Heart left ventricle (tissue), 16 donors: ENCODE data around the gene MED25. TPM values are rescaled to one million over a fixed set of nuclear protein-coding genes. Genes with fewer than 3 reads are reported as not detected.

Experiments
- ATAC-seq, 4 donors: fragments of 200-7000 bp; cut with Tn5 transposase; one replicate each; pipeline ENCODE4 v1.9.1; 2020 to 2022; ENCODE audit warnings: moderate library complexity in 4 of 4, mild to moderate bottlenecking in 3 of 4, moderate number of reproducible peaks in 1 of 4
- DNase-seq, 5 donors: peaks; one replicate each; pipeline ENCODE4 v3.0.0-alpha.2; 2020
- H3K27ac ChIP-seq, 12 donors: fragments of 200-600 bp; sonication (generic) in 4 of 12; one replicate each; pipeline versions ENCODE4 v1.5.0 to v1.8.0; 2016 to 2022; ENCODE audit warnings: mild to moderate bottlenecking in 2 of 12
- H3K27me3 ChIP-seq, 9 donors: fragments of 200-600 bp; sonication (generic) in 2 of 9; one replicate each; pipeline versions ENCODE4 v1.5.1 to v1.8.0; 2016 to 2022; ENCODE audit warnings: mild to moderate bottlenecking in 3 of 9
- H3K36me3 ChIP-seq, 9 donors: fragments of 200-600 bp; sonication (generic) in 2 of 9; one replicate each; pipeline versions ENCODE4 v1.5.0 to v1.8.0; 2018 to 2022; ENCODE audit warnings: mild to moderate bottlenecking in 2 of 9
- H3K4me1 ChIP-seq, 12 donors: fragments of 200-600 bp; sonication (generic) in 4 of 12; one replicate each; pipeline versions ENCODE4 v1.5.0 to v1.8.0; 2016 to 2022; ENCODE audit warnings: mild to moderate bottlenecking in 3 of 12
- H3K4me3 ChIP-seq, 12 donors: fragments of 200-600 bp; sonication (generic) in 4 of 12; one replicate each; pipeline versions ENCODE4 v1.5.0 to v1.8.0; 2017 to 2022; ENCODE audit warnings: mild to moderate bottlenecking in 9 of 12, moderate library complexity in 4 of 12
- H3K9me3 ChIP-seq, 12 donors: fragments of 200-600 bp; sonication (generic) in 4 of 12; one replicate each; pipeline versions ENCODE4 v1.5.0 to v1.8.0; 2016 to 2022; ENCODE audit warnings: mild to moderate bottlenecking in 1 of 12
- POLR2A ChIP-seq, 2 donors: fragments of 450-650 bp; IDR thresholded peaks; one replicate each; pipeline ENCODE4 v1.6.1; 2017; ENCODE audit warnings: antibody characterized with exemption in 2 of 2, mild to moderate bottlenecking in 2 of 2, moderate library complexity in 2 of 2
- WGBS, 4 donors: extraction: QIAGEN DNeasy Blood & Tissue Kit in 2 of 4; methylation state at CpG; one replicate each; pipeline versions ENCODE4 v1.1.5 to v1.1.7; 2013 to 2018; 5-methylcytosine and 5-hydroxymethylcytosine counted together
- intact Hi-C, 10 donors: fragments of 100-400 bp; cut with DNase I; formaldehyde crosslinking; loops; one replicate each; pipeline versions ENCODE4 v1.11.1 to v1.14.2; 2022
- polyA plus RNA-seq, 2 donors: library from polyadenylated mRNA; stranded (reverse); fragments of 200-250 nt; gene quantifications; one replicate each; pipeline ENCODE4 v1.2.3, GENCODE V29; 2013
- total RNA-seq, 9 donors: library from RNA; depleted of rRNA in 2 of 9; stranded (reverse); fragments of >200 nt in 2 of 9; fragmentation: NEBNext Ultra II Directional in 3 of 9; extraction: Animal tissue kit (Norgen Biotek cat#: 25700) in 3 of 9; gene quantifications; one replicate each; pipeline versions ENCODE4 v1.1.0 to v1.2.4, GENCODE V29; 2016 to 2023
- TF ChIP-seq, protein P1 (sequence below), 12 donors: fragments of 200-600 bp; sonication (generic) in 4 of 12; IDR thresholded peaks; one replicate each; pipeline versions ENCODE4 v1.5.0 to v1.8.0; 2018 to 2022; ENCODE audit warnings: antibody characterized with exemption in 12 of 12, mild to moderate bottlenecking in 5 of 12
- donor health status: ischemic (EF 13 %, LVEDD 7.1; RV severe dilation, severe dysfunction).
- donor health status: healthy with polysubstance abuse.
- donor health status: DM: no; HTN: yes; CAD: no.
- donor health status: DM: no; HTN: no; CAD: no.
- donor health status: ischemic (EF 25% LVEDD 6.9; RV normal size, moderate dysfunction).
- donor health status: ischemic (EF 25% LVEDD 5.7; RV mildly dilated, moderate dysfunction).
- donor health status: healthy.
- donor health status: DM: yes; HTN: yes; CAD: no.
- donor health status: ischemic (EF 35%, LVEDD 5.7; RV mildly dilated, moderate dysfunction).
- donor health status: nonischemic (EF 11% LVEDD 7.7; RV severe dilation, severe dysfunction).
- donor health status: DM: yes; HTN: yes; CAD: no.
- donor health status: PGD.
- donor health status: ischemic (EF 29% LVEDD 5.4; RV normal size, mild dysfunction).
- donor health status: nonischemic (EF 23%, LVEDD 6.1; RV moderate dilation, normal function).

The MED25 gene
- total and polyA plus RNA-seq, 11 donors, result 44.1 to 119 (median 54.7) TPM

DNA sequence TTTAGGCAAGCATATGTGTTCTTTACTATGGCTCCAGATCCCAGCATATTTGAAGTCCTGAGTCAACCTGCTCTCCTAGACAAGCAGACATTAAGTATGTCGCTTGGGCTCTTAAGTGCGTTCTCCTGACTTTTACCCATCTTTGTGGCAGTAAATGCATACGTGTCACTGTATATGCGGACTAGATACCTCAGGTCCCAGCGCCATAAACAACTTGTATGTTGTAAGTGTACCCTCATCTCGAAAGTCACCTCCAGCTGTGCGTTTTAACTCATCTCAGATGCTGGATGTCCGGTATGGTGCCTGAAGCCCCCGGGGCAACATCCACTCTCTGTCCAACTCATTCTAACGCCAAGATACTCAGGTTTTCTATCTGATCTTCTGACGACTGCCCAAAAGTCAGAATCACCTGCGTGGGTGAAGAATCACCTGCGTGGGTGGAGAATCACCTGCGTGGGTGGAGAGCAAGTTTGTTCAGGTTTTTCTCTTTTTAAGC lies 34.6 kb downstream of the MED25 start:
- H3K9me3 ChIP-seq, result peaks cover 0 to 9% (median 0%) of the 10 kb centered on the region in 12 donors
- 75 to 80% (median 76%) methylated on average over 14 of the region's 14 CpGs for WGBS, 4 donors
- DNase-seq (no peak), ATAC-seq (no peak)
- no peak for TF ChIP-seq POLR2A (IDR thresholded peaks at IDR 0.05)
- TF ChIP-seq, protein P1, sequence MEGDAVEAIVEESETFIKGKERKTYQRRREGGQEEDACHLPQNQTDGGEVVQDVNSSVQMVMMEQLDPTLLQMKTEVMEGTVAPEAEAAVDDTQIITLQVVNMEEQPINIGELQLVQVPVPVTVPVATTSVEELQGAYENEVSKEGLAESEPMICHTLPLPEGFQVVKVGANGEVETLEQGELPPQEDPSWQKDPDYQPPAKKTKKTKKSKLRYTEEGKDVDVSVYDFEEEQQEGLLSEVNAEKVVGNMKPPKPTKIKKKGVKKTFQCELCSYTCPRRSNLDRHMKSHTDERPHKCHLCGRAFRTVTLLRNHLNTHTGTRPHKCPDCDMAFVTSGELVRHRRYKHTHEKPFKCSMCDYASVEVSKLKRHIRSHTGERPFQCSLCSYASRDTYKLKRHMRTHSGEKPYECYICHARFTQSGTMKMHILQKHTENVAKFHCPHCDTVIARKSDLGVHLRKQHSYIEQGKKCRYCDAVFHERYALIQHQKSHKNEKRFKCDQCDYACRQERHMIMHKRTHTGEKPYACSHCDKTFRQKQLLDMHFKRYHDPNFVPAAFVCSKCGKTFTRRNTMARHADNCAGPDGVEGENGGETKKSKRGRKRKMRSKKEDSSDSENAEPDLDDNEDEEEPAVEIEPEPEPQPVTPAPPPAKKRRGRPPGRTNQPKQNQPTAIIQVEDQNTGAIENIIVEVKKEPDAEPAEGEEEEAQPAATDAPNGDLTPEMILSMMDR (IDR thresholded peaks at IDR 0.05), result no peak
- H3K27me3 ChIP-seq, result no peaks in the 10 kb centered on the region
- peak overlapping the region in 1 of 12 donors; percentile 100 for H3K27ac ChIP-seq
- H3K4me3 ChIP-seq, result peak overlapping the region in 9 of 12 donors; percentile 60 to 99 (median 80)
- intact Hi-C loops, result loop anchor here in 4 of 10 donors (5.0 kb wide), 2 partner anchors 35 to 40 kb away; partner anchors contain the start of genes MED25 (in 3 of the 4) and FUZ (in 1 of the 4)
- H3K36me3 ChIP-seq, result peaks cover 0 to 35% (median 31%) of the 10 kb centered on the region in 9 donors
- peaks cover 3 to 42% (median 25%) of the 10 kb centered on the region in 12 donors for H3K4me1 ChIP-seq

DNA sequence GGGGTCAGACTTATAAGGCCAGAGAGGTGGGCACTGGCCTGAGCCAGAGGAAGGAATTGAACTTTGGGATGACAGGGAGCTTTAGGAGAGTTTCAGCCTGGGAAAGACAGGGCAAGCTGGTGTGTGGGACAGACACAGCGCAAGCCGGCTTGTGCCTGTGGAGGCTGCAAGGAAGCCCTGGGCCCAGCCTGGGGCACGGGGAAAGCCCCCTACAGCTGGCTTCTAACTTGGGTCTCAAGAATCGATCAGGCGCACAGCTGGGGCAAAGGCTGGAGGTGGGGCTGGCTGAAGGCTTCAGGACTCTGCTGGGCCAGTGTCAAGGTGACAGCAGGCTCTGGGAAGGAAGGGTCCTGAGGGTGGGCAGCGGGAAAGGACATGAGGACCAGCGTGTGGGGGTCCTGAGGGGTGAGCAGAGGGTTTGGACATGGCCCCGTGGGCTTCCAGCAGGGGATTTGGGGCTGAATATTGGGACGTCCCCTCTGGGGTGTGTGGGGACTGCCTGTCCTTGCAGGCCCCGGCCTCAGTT lies 35.8 kb downstream of the MED25 start:
- intact Hi-C loops, result loop anchor here in 4 of 10 donors (5.0 kb wide), 2 partner anchors 37 to 42 kb away; partner anchors contain the start of genes MED25 (in 3 of the 4) and FUZ (in 1 of the 4)
- no peaks in the 10 kb centered on the region for H3K27me3 ChIP-seq
- peak overlapping the region in 1 of 12 donors; percentile 36 for H3K27ac ChIP-seq
- peaks cover 0 to 7% (median 0%) of the 10 kb centered on the region in 12 donors for H3K9me3 ChIP-seq
- H3K4me1 ChIP-seq, result peaks cover 3 to 32% (median 25%) of the 10 kb centered on the region in 12 donors
- no peak for TF ChIP-seq POLR2A (IDR thresholded peaks at IDR 0.05)
- TF ChIP-seq, protein P1 (IDR thresholded peaks at IDR 0.05), result no peak
- DNase-seq (no peak), ATAC-seq (no peak)
- 79 to 89% (median 86%) methylated on average over 8 to 10 of the region's 10 CpGs for WGBS, 4 donors
- peaks cover 0 to 48% (median 43%) of the 10 kb centered on the region in 9 donors for H3K36me3 ChIP-seq
- no peak overlapping the region for H3K4me3 ChIP-seq

DNA sequence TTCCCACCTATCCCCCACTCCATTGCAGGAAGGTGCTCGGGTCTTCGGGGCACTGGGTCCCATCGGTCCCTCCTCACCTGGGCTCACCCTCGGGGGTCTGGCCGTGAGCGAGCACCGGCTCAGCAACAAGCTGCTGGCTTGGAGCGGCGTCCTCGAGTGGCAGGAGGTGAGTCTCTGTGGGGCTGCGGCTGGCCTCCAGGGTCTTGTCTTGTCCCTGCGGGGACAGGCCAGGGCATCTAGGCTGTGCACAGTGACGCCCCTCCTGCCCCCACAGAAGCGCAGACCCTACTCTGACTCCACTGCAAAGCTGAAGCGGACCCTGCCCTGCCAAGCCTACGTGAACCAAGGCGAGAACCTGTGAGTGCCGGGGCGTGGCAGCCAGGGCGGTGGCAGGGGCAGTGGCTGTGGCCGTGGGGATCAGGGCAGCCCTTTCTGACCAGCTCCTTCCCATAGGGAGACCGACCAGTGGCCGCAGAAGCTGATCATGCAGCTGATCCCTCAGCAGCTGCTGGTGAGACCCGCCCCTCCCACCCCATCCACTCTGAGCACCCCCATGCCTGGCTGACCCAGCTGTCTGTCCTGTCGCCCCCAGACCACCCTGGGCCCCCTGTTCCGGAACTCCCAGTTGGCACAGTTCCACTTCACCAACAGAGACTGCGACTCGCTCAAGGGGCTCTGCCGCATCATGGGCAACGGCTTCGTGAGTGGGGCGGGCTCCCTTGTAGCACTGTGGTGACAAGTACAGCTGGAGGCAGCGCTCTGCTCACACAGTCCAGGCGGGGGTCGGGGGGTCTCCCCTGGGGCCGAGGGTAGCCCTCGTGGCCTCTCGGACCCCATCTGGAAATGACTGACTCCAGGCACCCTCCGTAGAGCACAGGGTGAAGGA lies 36.5 kb downstream of the MED25 start:
- TF ChIP-seq, protein P1 (IDR thresholded peaks at IDR 0.05), result no peak
- no peak for TF ChIP-seq POLR2A (IDR thresholded peaks at IDR 0.05)
- H3K36me3 ChIP-seq, result peaks cover 0 to 54% (median 48%) of the 10 kb centered on the region in 9 donors
- intact Hi-C loops, result loop anchor here in 6 of 10 donors (5.0 kb wide), 3 partner anchors 32 to 42 kb away; partner anchors contain the start of genes MED25 (in 3 of the 6) and FUZ (in 1 of the 6)
- H3K4me1 ChIP-seq, result peaks cover 3 to 31% (median 25%) of the 10 kb centered on the region in 12 donors
- H3K27ac ChIP-seq, result peak overlapping the region in 1 of 12 donors; percentile 24
- H3K9me3 ChIP-seq, result no peaks in the 10 kb centered on the region
- WGBS, 4 donors, result 87 to 91% (median 89%) methylated on average over 18 to 39 of the region's 39 CpGs
- ATAC-seq (no peak), DNase-seq (peak in 1 of 5 donors; percentile 65)
- no peaks in the 10 kb centered on the region for H3K27me3 ChIP-seq
- H3K4me3 ChIP-seq, result no peak overlapping the region
